Progenitor cell of endocrine pancreas (in vitro differentiated cells): ENCODE data around the gene GPBP1. TPM values are rescaled to one million over a fixed set of nuclear protein-coding genes. Genes with fewer than 3 reads are reported as not detected.

Experiments used
- DNase-seq: peaks from one replicate; pipeline ENCODE4 v3.0.0; 2021; ENCODE audit warnings: low spot score; ENCODE audit not compliant: unreplicated experiment
- H3K27ac Mint-ChIP-seq: 2 replicates; pipeline ENCODE4 v1.8.0; 2021; ENCODE audit warnings: mild to moderate bottlenecking, moderate library complexity, mixed read lengths
- H3K27me3 Mint-ChIP-seq: 2 replicates; pipeline ENCODE4 v1.8.0; 2021; ENCODE audit warnings: mixed read lengths
- H3K36me3 Mint-ChIP-seq: 2 replicates; pipeline ENCODE4 v1.8.0; 2022; ENCODE audit warnings: mixed read lengths; ENCODE audit not compliant: insufficient read depth
- H3K4me1 Mint-ChIP-seq: 2 replicates; pipeline ENCODE4 v1.8.0; 2021; ENCODE audit warnings: low read depth, mixed read lengths
- H3K4me3 Mint-ChIP-seq: 2 replicates; pipeline ENCODE4 v1.8.0; 2021; ENCODE audit warnings: low read depth, mild to moderate bottlenecking, moderate library complexity, mixed read lengths
- H3K9me3 Mint-ChIP-seq: 2 replicates; pipeline ENCODE4 v1.8.0; 2021; ENCODE audit warnings: low read depth, mixed read lengths
- total RNA-seq: library from RNA; stranded (reverse); gene quantifications from 2 replicates; pipeline ENCODE4 v1.2.1, GENCODE V29; 2021
- TF ChIP-seq, protein P1 (sequence below): fragments of 200-600 bp; sonication (generic); IDR thresholded peaks from one replicate; pipeline ENCODE4 v1.5.0; 2021; ENCODE audit warnings: antibody characterized with exemption, mild to moderate bottlenecking; ENCODE audit not compliant: unreplicated experiment

GPBP1 gene
- total RNA-seq, 1 donor from 2014 or later: 135 TPM

DNA sequence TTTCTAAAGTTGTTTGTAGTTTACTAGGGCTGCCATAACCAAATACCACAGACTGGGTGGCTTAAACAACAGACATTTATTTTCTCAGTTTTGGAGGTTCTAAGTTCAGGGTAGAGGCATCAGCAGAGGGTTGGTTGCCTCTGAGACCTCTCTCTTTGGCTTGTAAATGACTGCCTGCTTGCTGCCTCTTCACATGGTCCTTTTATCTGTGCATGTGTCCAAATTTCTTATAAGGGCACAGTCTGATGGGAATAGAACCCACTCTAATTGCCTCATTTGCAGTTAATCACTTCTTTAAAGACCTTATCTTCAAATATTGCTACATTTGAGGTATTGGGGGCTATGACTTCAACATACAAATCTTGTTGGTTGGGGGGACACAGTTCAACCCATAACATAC, 36.8 kb downstream of the GPBP1 start:
- H3K27me3 Mint-ChIP-seq: no peaks in the 10 kb centered on the region
- H3K36me3 Mint-ChIP-seq: peaks cover 21% of the 10 kb centered on the region
- H3K9me3 Mint-ChIP-seq: peaks cover 10% of the 10 kb centered on the region
- TF ChIP-seq, protein P1, sequence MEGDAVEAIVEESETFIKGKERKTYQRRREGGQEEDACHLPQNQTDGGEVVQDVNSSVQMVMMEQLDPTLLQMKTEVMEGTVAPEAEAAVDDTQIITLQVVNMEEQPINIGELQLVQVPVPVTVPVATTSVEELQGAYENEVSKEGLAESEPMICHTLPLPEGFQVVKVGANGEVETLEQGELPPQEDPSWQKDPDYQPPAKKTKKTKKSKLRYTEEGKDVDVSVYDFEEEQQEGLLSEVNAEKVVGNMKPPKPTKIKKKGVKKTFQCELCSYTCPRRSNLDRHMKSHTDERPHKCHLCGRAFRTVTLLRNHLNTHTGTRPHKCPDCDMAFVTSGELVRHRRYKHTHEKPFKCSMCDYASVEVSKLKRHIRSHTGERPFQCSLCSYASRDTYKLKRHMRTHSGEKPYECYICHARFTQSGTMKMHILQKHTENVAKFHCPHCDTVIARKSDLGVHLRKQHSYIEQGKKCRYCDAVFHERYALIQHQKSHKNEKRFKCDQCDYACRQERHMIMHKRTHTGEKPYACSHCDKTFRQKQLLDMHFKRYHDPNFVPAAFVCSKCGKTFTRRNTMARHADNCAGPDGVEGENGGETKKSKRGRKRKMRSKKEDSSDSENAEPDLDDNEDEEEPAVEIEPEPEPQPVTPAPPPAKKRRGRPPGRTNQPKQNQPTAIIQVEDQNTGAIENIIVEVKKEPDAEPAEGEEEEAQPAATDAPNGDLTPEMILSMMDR: no peak
- no peak for DNase-seq
- H3K4me3 Mint-ChIP-seq: no peak overlapping the region
- peaks cover 6% of the 10 kb centered on the region for H3K4me1 Mint-ChIP-seq
- H3K27ac Mint-ChIP-seq: peak overlapping the region; percentile 37

DNA sequence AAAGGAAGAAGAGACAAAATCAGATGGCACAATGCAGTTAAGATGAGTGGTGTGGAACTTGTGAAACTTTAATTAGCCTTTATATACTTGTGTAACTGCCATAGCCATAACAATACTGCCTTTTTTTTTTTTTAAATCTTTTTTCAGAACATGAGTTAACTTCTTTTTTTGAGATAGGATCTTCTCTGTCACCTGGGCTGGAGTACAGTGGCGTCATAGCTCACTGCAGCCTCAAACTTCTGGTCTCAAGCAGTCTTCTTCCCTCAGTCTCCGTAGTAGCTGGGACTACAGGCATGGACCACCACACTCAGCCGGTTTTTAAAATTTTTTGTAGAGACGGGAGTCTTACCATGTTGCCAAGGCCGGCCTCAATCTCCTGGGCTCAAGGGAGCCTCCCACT, 37.2 kb downstream of the GPBP1 start:
- Mint-ChIP-seq H3K4me3 (no peak overlapping the region), H3K9me3 (peaks cover 10% of the 10 kb centered on the region), H3K36me3 (peaks cover 24% of the 10 kb centered on the region), H3K27ac (no peak overlapping the region), H3K27me3 (no peaks in the 10 kb centered on the region), H3K4me1 (peaks cover 6% of the 10 kb centered on the region)
- no peak for DNase-seq
- TF ChIP-seq, protein P1: no peak

- peaks cover 18% of the 10 kb centered on the region for H3K36me3 Mint-ChIP-seq
- H3K27me3 Mint-ChIP-seq: no peaks in the 10 kb centered on the region
- no peak overlapping the region for H3K4me3 Mint-ChIP-seq
- H3K27ac Mint-ChIP-seq: peak overlapping the region; percentile 84
- peaks cover 5% of the 10 kb centered on the region for H3K4me1 Mint-ChIP-seq
- DNase-seq: no peak
- TF ChIP-seq, protein P1: no peak
- H3K9me3 Mint-ChIP-seq: no peaks in the 10 kb centered on the region
Measured at GRCh38 chr5:57215629-57216195, 41.9 kb downstream of the GPBP1 start.

- Mint-ChIP-seq H3K9me3 (no peaks in the 10 kb centered on the region), H3K27me3 (no peaks in the 10 kb centered on the region), H3K36me3 (peaks cover 20% of the 10 kb centered on the region), H3K27ac (no peak overlapping the region), H3K4me3 (no peak overlapping the region), H3K4me1 (peaks cover 8% of the 10 kb centered on the region)
- TF ChIP-seq, protein P1: no peak
- no peak for DNase-seq
Measured at GRCh38 chr5:57216714-57217113, 42.9 kb downstream of the GPBP1 start.

DNA sequence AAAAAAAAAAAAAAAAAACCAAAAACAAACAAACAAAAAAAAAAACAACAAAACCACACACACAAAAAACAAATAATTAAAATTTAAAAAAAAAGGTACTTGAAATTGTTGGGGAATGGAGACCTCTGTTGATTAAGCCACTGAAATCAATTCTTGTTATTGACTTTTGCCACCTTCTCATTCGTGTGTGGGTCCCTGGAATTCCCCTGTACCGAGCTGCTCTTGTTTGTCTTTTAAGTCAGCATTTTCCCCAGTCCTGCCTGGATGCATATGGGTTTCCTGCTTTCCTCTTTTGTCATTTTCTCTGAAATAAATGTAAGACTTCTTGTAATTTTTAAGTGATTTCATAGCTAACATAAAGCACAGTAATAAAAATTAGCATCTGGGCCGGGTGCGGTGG, 45.5 kb downstream of the GPBP1 start:
- H3K27ac Mint-ChIP-seq: peak overlapping the region; percentile 77
- DNase-seq: no peak
- peaks cover 10% of the 10 kb centered on the region for H3K4me1 Mint-ChIP-seq
- TF ChIP-seq, protein P1: no peak
- H3K27me3 Mint-ChIP-seq: no peaks in the 10 kb centered on the region
- peaks cover 20% of the 10 kb centered on the region for H3K36me3 Mint-ChIP-seq
- no peaks in the 10 kb centered on the region for H3K9me3 Mint-ChIP-seq
- no peak overlapping the region for H3K4me3 Mint-ChIP-seq
